ENCODE results near the gene WDR47.

The WDR47 gene

DNA sequence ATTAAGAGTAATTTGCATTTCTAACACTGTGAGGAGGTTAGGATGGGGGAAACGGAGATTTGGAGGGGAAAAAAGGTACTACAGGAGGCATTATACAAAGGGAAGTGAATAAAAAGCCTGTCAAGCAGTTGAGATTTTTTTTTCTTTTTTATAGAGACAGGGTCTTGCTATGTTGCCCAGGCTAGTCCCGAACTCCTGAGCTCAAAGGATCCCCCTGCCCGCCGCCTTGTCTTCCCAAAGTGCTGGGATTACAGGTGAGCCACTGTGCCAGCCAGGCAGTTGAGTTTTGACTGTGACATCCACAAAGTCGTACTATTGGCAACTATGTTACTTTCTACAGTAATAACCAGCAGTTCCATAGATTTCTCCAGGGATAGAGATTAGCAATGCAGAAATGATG lies 81.2 kb downstream of the WDR47 start:
- Histone ChIP-seq H3K4me3 (ENCODE audit: low read depth, low read length) (no peak overlapping the region), H3K27me3 (ENCODE audit: insufficient read depth, low read depth, severe bottlenecking) (no peaks in the 10 kb centered on the region), H3K9me3 (ENCODE audit: severe bottlenecking) (no peaks in the 10 kb centered on the region), H3K36me3 (peaks cover 18% of the 10 kb centered on the region), H3K27ac (no peak overlapping the region)
- TF ChIP-seq, protein P1, sequence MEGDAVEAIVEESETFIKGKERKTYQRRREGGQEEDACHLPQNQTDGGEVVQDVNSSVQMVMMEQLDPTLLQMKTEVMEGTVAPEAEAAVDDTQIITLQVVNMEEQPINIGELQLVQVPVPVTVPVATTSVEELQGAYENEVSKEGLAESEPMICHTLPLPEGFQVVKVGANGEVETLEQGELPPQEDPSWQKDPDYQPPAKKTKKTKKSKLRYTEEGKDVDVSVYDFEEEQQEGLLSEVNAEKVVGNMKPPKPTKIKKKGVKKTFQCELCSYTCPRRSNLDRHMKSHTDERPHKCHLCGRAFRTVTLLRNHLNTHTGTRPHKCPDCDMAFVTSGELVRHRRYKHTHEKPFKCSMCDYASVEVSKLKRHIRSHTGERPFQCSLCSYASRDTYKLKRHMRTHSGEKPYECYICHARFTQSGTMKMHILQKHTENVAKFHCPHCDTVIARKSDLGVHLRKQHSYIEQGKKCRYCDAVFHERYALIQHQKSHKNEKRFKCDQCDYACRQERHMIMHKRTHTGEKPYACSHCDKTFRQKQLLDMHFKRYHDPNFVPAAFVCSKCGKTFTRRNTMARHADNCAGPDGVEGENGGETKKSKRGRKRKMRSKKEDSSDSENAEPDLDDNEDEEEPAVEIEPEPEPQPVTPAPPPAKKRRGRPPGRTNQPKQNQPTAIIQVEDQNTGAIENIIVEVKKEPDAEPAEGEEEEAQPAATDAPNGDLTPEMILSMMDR (IDR thresholded peaks at IDR 0.05; ENCODE audit: low read depth, low read length): no peak
- DNase-seq: no peak

DNA sequence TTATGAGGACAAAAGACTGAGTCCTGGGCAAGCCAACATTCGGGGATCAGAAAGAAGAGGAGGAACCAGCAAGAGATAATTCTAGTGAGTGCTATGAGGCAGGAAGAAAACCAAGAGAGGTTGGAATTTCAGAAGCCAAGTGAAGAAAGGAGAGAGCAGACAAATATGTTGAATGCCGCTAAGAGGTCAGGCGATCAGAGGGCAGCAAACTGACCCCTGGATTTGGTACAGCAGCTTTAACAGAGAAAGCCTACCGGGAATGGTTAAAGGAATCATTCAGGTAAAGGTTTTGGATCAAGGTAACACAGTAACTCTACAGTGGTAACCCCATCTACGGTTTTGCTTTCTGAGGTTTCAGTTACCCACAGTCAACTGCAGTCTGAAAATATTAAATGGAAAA lies 84.0 kb downstream of the WDR47 start:
- Histone ChIP-seq H3K9me3 (ENCODE audit: severe bottlenecking) (no peaks in the 10 kb centered on the region), H3K27me3 (ENCODE audit: insufficient read depth, low read depth, severe bottlenecking) (no peaks in the 10 kb centered on the region), H3K36me3 (peaks cover 32% of the 10 kb centered on the region)

DNA sequence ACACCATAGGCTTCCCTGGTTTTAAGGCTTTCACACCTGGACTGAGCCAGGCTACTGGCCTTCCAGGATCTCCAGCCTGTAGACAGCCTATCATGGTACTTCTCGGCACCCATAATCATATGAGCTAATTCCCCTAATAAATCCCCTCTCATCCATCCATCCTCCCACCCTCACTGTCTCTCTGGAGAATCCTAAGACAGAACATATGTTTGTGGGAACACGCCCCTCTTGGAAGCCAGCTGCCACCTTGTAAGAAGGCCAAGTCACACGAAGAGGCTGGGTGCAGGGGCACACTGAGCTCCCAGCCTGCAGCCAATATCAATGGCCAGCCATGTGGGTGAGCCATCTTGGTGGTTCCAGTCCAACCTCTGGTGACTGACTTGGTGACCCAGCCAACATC lies 86.0 kb downstream of the WDR47 start:
- DNase-seq: peak; percentile 92
- TF ChIP-seq, protein P1 (IDR thresholded peaks at IDR 0.05; ENCODE audit: low read depth, low read length): no peak
- Histone ChIP-seq H3K9me3 (ENCODE audit: severe bottlenecking) (no peaks in the 10 kb centered on the region), H3K27ac (peak overlapping the region; percentile 70), H3K36me3 (peaks cover 28% of the 10 kb centered on the region), H3K27me3 (ENCODE audit: insufficient read depth, low read depth, severe bottlenecking) (no peaks in the 10 kb centered on the region), H3K4me3 (ENCODE audit: low read depth, low read length) (no peak overlapping the region)

More for the DNA sequence above, 84.0 kb downstream of the WDR47 start:
- Histone ChIP-seq H3K27ac (no peak overlapping the region; the same call in 1 of the 2 replicates), H3K4me3 (ENCODE audit: low read depth, low read length) (no peak overlapping the region)
- TF ChIP-seq, protein P1 (IDR thresholded peaks at IDR 0.05; ENCODE audit: low read depth, low read length): no peak
- DNase-seq: no peak

DNA sequence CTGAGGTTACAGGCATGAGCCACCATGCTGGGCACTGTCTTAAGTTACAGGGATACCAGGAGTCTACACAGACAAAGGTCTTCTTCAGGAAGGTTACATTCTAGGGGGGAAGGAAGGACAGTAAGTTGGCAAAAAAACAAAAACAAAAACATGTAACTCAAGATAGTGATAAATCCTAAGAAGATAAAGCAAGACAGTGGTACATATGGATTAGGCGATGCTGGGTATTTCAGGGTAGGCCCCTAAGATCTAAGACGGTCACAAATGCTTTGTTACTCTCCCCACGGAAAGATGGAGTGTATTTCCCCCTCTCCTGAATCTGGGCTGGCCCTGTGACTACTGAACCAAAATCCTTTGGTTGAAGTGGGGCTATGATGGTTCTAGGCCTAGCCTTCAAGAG lies 86.8 kb downstream of the WDR47 start:
- Histone ChIP-seq H3K36me3 (peaks cover 26% of the 10 kb centered on the region), H3K9me3 (ENCODE audit: severe bottlenecking) (no peaks in the 10 kb centered on the region), H3K27ac (peak overlapping the region; percentile 70), H3K4me3 (ENCODE audit: low read depth, low read length) (no peak overlapping the region), H3K27me3 (ENCODE audit: insufficient read depth, low read depth, severe bottlenecking) (no peaks in the 10 kb centered on the region)
- DNase-seq: no peak
- TF ChIP-seq, protein P1 (IDR thresholded peaks at IDR 0.05; ENCODE audit: low read depth, low read length): no peak

DNA sequence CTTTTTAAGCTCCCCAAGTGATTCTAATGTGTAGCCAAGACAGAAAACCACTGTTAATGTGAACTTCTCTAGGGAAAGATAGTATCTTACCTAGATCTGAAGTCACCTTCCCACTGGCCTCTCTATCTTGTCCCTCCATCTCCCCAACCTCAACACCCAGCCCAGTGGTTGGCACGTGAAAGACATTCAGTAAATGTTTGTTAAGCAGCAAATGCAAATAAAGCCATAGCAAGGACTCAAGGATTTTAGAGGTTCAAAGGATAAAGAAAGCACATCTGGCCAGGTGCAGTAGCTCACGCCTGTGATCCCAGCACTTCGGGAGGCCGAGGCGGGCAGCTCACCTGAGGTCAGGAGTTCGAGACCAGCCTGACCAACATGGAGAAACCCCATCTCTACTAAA lies 88.5 kb downstream of the WDR47 start:
- Histone ChIP-seq H3K9me3 (ENCODE audit: severe bottlenecking) (no peaks in the 10 kb centered on the region), H3K36me3 (peaks cover 24% of the 10 kb centered on the region), H3K27ac (no peak overlapping the region), H3K4me3 (ENCODE audit: low read depth, low read length) (no peak overlapping the region), H3K27me3 (ENCODE audit: insufficient read depth, low read depth, severe bottlenecking) (no peaks in the 10 kb centered on the region)
- no peak for DNase-seq
- TF ChIP-seq, protein P1 (IDR thresholded peaks at IDR 0.05; ENCODE audit: low read depth, low read length): no peak

DNA sequence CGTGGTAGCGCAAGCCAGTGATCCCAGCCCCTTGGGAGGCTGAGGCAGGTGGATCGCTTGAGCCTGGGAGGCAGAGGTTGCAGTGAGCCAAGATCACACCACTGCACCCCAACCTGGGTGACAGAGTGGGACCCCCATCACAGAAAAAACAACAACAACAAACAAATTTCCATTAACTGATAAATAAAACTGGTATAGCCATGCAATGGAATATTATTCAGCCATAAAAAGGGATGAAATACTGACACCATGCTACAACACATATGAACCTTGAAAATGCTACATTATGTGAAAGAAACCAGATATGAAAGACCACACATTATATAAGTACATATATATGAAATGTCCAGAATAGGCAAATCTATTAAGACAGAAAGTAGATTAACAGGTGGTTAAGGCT lies 90.7 kb downstream of the WDR47 start:
- TF ChIP-seq, protein P1 (IDR thresholded peaks at IDR 0.05; ENCODE audit: low read depth, low read length): no peak
- no peak for DNase-seq
- peaks cover 36% of the 10 kb centered on the region for H3K36me3 ChIP-seq
- no peak overlapping the region for H3K27ac ChIP-seq
- H3K9me3 ChIP-seq (ENCODE audit: severe bottlenecking): no peaks in the 10 kb centered on the region
- no peak overlapping the region for H3K4me3 ChIP-seq (ENCODE audit: low read depth, low read length)
- H3K27me3 ChIP-seq (ENCODE audit: insufficient read depth, low read depth, severe bottlenecking): no peaks in the 10 kb centered on the region

Data from WERI-Rb-1 (cell line).